NCI-H1105 (cell line): ENCODE data around the gene IFNG.
A peak's percentile ranks its signal among the peaks of the same experiment; 100 is the strongest.

Source experiments
- DNase-seq: peaks from one replicate; lab custom pipeline; 2025; lab: John Stamatoyannopoulos, UW

Gene IFNG

GRCh38 chr12:68166317-68166831 is 6.8 kb upstream of the IFNG start:
- no peak for DNase-seq

- no peak for DNase-seq
Measured at GRCh38 chr12:68163560-68164081, 4.1 kb upstream of the IFNG start.

GRCh38 chr12:68162374-68162773 is 2.8 kb upstream of the IFNG start:
- no peak for DNase-seq

DNA sequence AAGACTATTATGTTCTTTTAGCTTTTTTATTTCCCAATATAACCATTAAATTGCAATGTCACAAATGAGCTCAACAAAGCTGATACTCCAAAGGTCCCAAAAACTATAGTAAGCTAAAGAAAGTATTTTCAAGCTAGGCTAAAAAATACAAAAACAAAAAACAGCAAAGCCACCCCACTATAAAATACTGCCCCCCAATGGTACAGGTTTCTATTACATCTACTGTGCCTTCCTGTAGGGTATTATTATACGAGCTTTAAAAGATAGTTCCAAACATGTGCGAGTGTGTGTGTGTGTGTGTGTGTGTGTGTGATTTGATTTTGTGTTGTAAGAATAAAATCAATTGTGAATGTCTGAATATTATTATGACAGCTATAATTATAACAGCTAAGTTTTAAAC is 1.1 kb downstream of the IFNG start:
- DNase-seq: peak; percentile 8

DNA sequence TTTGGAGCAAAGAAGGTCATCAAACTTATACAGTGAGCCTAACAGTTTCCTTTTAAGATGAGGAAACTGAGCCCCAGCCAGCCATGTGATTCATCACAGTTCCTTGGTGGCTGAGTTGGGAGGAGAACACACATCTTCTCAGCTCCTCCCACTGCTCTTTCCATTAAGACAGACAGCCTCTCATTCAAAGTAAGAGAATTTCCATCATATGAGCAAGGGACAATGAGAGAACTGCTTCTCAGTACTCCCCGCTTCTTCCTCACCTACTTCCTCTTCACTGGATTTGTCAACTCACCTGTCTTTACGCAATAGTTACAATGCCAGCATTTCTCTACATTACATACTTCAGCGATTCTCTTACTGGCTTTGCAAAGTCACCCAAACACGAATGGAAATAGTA is 2.2 kb downstream of the IFNG start:
- DNase-seq: no peak

GRCh38 chr12:68156636-68157035 is 2.9 kb downstream of the IFNG start:
- DNase-seq: no peak

- no peak for DNase-seq
Measured at GRCh38 chr12:68154779-68155178, 4.8 kb downstream of the IFNG start.

GRCh38 chr12:68148261-68148951 is 11.1 kb downstream of the IFNG start:
- no peak for DNase-seq

DNA sequence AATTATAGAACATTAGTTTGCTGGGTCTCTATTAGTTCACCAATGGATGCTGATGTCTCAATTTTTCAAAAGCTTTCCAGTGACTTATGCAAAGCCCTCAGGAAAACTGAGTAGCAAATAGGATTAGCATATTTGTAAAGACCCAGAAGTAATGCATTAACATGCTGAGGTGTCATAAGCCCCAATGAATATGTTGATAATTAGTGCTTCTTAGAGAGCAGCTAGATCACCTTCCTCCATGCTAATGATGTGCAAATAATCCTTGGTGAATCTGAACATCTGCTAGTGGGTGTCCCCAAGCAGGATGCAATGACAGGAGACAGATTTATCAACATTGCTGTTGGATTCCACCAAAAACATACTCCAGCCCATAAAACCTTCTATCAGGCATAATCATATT is 19.0 kb downstream of the IFNG start:
- peak; percentile 8 for DNase-seq

DNA sequence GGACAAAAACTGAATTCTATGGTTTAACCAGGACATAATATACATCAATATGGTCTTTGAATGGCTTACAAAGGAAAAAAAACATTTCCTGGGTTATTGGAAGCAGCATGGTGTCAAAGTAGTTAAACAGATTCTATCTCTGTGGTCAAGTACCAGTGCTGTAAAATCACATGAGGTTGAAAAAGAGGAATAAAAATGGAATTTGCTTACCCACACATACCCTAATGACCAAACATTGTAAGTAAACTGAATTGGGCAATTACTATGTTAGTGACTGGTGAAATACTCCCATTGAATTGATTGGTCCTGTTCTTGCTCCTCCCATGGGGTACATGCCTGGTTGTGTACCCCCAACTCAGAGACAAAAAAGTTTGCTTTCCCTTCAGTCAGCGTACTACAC is 19.6 kb downstream of the IFNG start:
- DNase-seq: no peak

- no peak for DNase-seq
Measured at GRCh38 chr12:68139001-68139400, 20.5 kb downstream of the IFNG start.

DNA sequence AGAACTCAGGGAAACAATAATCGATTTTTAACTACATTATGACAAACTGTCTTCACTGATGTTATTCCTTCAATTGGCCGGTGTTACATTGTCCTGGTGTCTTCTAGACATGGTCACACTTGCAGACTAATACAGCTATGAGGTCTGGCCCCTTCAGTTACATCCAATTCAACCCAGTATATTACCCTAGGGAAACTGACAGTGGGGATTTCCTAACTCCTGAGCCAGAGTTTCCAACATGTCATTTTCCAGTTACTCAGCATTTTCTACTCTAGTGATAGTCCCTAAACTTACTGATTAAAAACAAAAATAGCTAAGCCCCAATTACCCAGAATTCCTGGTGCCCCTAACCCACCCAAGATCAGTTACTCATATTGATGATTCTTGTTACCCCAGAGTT is 21.1 kb downstream of the IFNG start:
- no peak for DNase-seq

DNA sequence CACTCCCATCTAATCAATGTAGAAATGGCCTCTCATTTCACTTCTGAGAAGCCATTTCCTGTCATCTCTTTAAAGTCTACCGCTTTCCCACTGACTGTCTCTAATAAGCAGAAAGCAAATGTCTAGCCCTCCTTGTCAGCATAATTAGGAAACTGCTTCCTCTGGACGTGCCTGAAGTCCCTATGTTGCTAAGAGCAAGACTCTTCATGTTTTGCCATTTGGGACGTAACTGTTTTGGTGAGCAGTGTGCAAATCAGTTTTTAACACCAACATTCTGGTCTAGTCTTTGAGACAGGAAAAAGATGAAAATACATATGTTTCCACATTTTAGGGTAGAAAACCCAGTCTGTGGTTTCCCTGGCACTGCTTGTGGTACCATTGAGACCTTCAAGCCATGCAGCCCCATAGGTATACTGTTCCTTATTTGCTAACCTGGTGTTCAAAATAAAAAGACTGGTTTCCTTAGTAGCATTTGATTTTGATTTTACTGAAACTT is 22.2 kb downstream of the IFNG start:
- no peak for DNase-seq

GRCh38 chr12:68135520-68135919 is 24.0 kb downstream of the IFNG start:
- no peak for DNase-seq

- DNase-seq: no peak
Measured at GRCh38 chr12:68131867-68132414, 27.6 kb downstream of the IFNG start.

DNA sequence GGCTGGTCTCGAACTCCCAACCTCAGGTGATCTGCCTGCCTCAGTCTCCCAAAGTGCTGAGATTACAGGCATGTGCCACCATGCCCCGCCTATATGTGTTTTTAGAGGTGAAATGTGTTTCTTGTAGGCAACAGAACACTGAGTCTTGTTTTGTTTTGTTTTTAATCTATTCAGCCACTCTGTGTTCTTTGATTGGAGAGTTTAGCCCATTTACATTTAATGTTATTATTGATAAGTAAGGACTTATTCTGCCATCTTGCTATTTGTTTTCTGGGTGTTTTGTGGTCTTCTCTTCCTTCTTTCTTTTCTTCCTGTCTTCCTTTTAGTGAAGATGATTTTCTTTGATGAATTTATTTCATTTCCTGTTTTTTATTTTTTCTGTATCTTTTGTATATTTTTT is 29.6 kb downstream of the IFNG start:
- DNase-seq: no peak

- no peak for DNase-seq
Measured at GRCh38 chr12:68122236-68122920, 37.2 kb downstream of the IFNG start.

- no peak for DNase-seq
Measured at GRCh38 chr12:68121143-68121542, 38.4 kb downstream of the IFNG start.

DNA sequence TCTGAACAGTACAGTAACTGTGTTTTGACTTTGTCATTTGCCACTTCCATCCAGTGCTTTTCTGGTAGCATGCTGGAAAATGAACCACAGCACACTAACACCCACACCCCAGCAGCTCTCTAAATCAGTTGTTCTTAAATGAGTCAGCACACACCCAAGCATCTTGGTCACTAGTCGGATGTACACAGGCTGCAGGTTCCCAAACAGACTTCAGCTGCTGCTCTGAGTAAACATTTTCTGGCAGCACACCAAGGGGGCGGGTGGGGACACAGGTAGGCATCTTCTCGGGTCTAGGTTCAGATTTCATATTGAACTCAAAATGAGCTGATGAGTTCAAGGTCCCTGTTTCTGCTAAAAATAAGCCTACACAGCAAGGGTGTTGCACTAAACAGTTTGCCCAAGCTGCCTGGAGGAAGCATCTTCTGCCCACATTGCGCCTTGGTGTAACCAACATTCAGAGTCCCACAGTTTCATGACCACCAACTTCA is 39.8 kb downstream of the IFNG start:
- DNase-seq: peak; percentile 8

GRCh38 chr12:68119250-68119649 is 40.3 kb downstream of the IFNG start:
- DNase-seq: no peak

- no peak for DNase-seq
Measured at GRCh38 chr12:68118096-68118755, 41.3 kb downstream of the IFNG start.

DNA sequence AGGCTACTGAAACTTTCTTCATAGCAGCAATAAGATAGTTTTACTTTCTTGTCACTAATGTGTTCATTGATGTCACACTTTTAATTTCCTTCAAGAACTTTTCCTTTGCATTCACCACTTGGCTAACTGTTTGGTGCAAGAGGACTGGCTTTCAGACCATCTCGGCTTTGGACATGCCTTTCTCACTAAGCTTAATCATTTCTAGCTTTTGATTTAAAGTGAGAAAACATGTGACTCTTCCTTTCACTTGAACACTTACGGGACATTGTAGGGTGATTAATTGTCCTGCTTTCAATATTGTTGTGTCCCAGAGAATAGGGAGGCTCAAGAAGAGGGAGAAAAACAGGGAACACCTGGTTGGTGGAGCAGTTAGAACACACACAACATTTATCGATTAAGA is 41.9 kb downstream of the IFNG start:
- DNase-seq: no peak
